ENCODE measurements around the gene MTIF3. TPM values are rescaled to one million over a fixed set of nuclear protein-coding genes. Genes with fewer than 3 reads are reported as not detected.

MTIF3 gene
- polyA plus RNA-seq, 2 donors: 54.9 to 62.1 TPM

- Histone ChIP-seq H3K4me3 (ENCODE audit: low read depth in 1 of 2, low read length in 2 of 2) (no peak overlapping the region), H3K27ac (ENCODE audit: low read depth in 2 of 2, low read length in 1 of 2) (no peak overlapping the region)
- WGBS, 2 donors: 68 to 77% methylated on average over 7 of the region's 7 CpGs
Observed at GRCh38 chr13:27482983-27483382, 32.6 kb upstream of the MTIF3 start.

GRCh38 chr13:27481766-27482165, 31.4 kb upstream of the MTIF3 start:
- Histone ChIP-seq H3K4me1 (ENCODE audit: control insufficient read depth in 2 of 2, insufficient read depth in 2 of 2, low read length in 1 of 2) (peaks cover 0 to 2% of the 10 kb centered on the region in 2 donors), H3K4me3 (ENCODE audit: low read depth in 1 of 2, low read length in 2 of 2) (no peak overlapping the region), H3K27me3 (ENCODE audit: control insufficient read depth in 1 of 2, insufficient read depth in 2 of 2, low read length in 2 of 2) (no peaks in the 10 kb centered on the region), H3K27ac (ENCODE audit: low read depth in 2 of 2, low read length in 1 of 2) (no peak overlapping the region), H3K36me3 (ENCODE audit: control insufficient read depth in 2 of 2, insufficient read depth in 2 of 2, low read length in 1 of 2) (no peaks in the 10 kb centered on the region), H3K9me3 (ENCODE audit: control insufficient read depth in 2 of 2, insufficient read depth in 1 of 2, low read depth in 1 of 2, low read length in 1 of 2) (peaks cover 3 to 4% of the 10 kb centered on the region in 2 donors)
- WGBS, 2 donors: 30% methylated on average over 11 of the region's 11 CpGs

More at GRCh38 chr13:27482983-27483382, 32.6 kb upstream of the MTIF3 start:
- no peaks in the 10 kb centered on the region for H3K36me3 ChIP-seq (ENCODE audit: control insufficient read depth in 2 of 2, insufficient read depth in 2 of 2, low read length in 1 of 2)
- H3K4me1 ChIP-seq (ENCODE audit: control insufficient read depth in 2 of 2, insufficient read depth in 2 of 2, low read length in 1 of 2): peaks cover 0 to under 1% of the 10 kb centered on the region in 2 donors
- peaks cover 3 to 4% of the 10 kb centered on the region in 2 donors for H3K9me3 ChIP-seq (ENCODE audit: control insufficient read depth in 2 of 2, insufficient read depth in 1 of 2, low read depth in 1 of 2, low read length in 1 of 2)
- H3K27me3 ChIP-seq (ENCODE audit: control insufficient read depth in 1 of 2, insufficient read depth in 2 of 2, low read length in 2 of 2): no peaks in the 10 kb centered on the region

DNA sequence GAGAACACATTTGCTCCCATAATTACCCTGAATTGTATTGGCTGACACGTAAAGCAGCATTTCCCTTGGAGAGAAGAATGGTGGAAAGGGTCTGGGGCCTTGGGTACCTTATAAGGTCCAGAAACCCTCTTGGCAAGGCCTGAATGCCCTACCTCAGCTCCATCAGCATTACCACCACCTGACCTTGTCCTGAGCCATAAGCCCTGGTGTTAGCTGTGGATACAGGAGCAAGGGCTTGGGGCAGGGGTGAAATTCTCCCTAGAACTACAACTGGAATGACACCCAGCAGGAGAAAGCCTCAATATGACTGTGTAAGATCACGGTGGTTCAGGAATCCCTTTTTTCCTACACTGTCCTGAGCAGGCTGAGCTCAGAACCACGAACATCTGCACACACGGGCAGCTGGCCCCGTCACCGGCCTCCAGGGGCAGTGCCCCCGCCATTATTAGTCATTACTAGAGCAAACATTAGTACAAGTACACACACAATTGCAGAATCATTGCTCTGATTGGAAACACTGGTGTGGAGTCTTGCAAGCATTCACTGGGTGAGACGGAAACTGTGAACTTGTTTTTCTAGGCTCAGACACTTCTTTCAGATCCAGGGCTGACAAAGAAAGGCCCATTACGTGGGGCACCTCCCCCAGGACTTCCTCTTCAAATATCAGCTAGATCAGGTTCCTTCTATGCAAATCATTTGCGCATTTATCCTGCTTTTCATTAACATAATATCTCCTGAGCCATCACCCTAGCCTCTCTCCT, 26.8 kb upstream of the MTIF3 start:
- Histone ChIP-seq H3K9me3 (ENCODE audit: control insufficient read depth in 2 of 2, insufficient read depth in 1 of 2, low read depth in 1 of 2, low read length in 1 of 2) (peaks cover 3% of the 10 kb centered on the region in 2 donors), H3K36me3 (ENCODE audit: control insufficient read depth in 2 of 2, insufficient read depth in 2 of 2, low read length in 1 of 2) (no peaks in the 10 kb centered on the region), H3K27ac (ENCODE audit: low read depth in 2 of 2, low read length in 1 of 2) (peak overlapping the region; percentile 69 to 82), H3K4me1 (ENCODE audit: control insufficient read depth in 2 of 2, insufficient read depth in 2 of 2, low read length in 1 of 2) (peaks cover 0 to 3% of the 10 kb centered on the region in 2 donors), H3K4me3 (ENCODE audit: low read depth in 1 of 2, low read length in 2 of 2) (no peak overlapping the region), H3K27me3 (ENCODE audit: control insufficient read depth in 1 of 2, insufficient read depth in 2 of 2, low read length in 2 of 2) (no peaks in the 10 kb centered on the region)
- 25 to 26% methylated on average over 10 of the region's 10 CpGs for WGBS, 2 donors

DNA sequence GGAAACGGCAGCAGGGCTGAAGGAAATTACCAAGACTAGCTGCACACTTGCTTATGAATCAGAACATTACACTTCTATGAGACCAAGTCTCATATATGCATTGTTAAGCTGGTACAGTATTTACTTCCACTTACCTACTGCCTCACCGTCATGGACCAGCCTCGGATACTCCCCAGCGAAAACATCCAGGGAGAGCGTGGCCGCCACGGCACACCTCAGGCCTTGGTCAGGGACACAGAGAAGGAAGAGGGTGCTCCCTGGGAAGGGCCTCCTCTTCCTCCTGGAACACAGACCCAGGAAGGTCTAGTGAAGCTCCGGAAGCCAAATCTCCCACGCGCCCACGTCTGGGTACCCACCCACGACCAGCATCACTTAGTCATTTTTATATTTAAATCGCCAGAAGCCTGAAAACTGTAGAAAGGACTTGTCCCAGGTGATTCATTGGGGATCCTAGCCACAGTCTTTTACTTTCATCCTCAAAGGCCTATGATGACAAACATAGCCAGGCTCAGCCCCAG, 24.4 kb upstream of the MTIF3 start:
- Histone ChIP-seq H3K4me1 (ENCODE audit: control insufficient read depth in 2 of 2, insufficient read depth in 2 of 2, low read length in 1 of 2) (peaks cover 0 to 3% of the 10 kb centered on the region in 2 donors), H3K36me3 (ENCODE audit: control insufficient read depth in 2 of 2, insufficient read depth in 2 of 2, low read length in 1 of 2) (no peaks in the 10 kb centered on the region), H3K27me3 (ENCODE audit: control insufficient read depth in 1 of 2, insufficient read depth in 2 of 2, low read length in 2 of 2) (no peaks in the 10 kb centered on the region), H3K9me3 (ENCODE audit: control insufficient read depth in 2 of 2, insufficient read depth in 1 of 2, low read depth in 1 of 2, low read length in 1 of 2) (no peaks in the 10 kb centered on the region), H3K4me3 (ENCODE audit: low read depth in 1 of 2, low read length in 2 of 2) (no peak overlapping the region), H3K27ac (ENCODE audit: low read depth in 2 of 2, low read length in 1 of 2) (no peak overlapping the region)
- WGBS, 2 donors: 86 to 93% methylated on average over 13 of the region's 13 CpGs

GRCh38 chr13:27472941-27473340, 22.6 kb upstream of the MTIF3 start:
- 81 to 86% methylated on average over 3 of the region's 3 CpGs for WGBS, 2 donors
- Histone ChIP-seq H3K4me1 (ENCODE audit: control insufficient read depth in 2 of 2, insufficient read depth in 2 of 2, low read length in 1 of 2) (peaks cover 0 to 2% of the 10 kb centered on the region in 2 donors), H3K27ac (ENCODE audit: low read depth in 2 of 2, low read length in 1 of 2) (no peak overlapping the region), H3K9me3 (ENCODE audit: control insufficient read depth in 2 of 2, insufficient read depth in 1 of 2, low read depth in 1 of 2, low read length in 1 of 2) (no peaks in the 10 kb centered on the region), H3K4me3 (ENCODE audit: low read depth in 1 of 2, low read length in 2 of 2) (no peak overlapping the region), H3K36me3 (ENCODE audit: control insufficient read depth in 2 of 2, insufficient read depth in 2 of 2, low read length in 1 of 2) (no peaks in the 10 kb centered on the region), H3K27me3 (ENCODE audit: control insufficient read depth in 1 of 2, insufficient read depth in 2 of 2, low read length in 2 of 2) (no peaks in the 10 kb centered on the region)

DNA sequence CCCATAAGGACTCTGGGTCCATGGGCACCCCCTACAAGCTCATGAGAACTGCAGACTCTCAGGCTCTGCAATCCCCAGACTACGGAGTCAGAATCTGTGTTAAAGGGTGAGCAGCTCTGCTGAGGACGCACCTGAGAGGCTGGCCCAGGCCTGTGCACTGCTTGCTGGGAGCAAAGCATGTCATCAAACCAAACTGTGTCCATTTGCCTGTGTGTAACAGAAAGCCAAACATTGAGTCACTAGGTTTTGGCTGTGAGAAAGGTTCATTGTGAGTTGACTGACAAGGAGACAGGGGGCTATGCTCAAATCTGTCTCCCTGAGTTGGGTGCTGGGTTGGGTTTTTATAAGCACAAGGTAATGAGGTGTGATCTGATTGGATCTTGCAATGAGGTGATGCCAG, 22.1 kb upstream of the MTIF3 start:
- H3K4me3 ChIP-seq (ENCODE audit: low read depth in 1 of 2, low read length in 2 of 2): no peak overlapping the region
- no peaks in the 10 kb centered on the region for H3K36me3 ChIP-seq (ENCODE audit: control insufficient read depth in 2 of 2, insufficient read depth in 2 of 2, low read length in 1 of 2)
- H3K9me3 ChIP-seq (ENCODE audit: control insufficient read depth in 2 of 2, insufficient read depth in 1 of 2, low read depth in 1 of 2, low read length in 1 of 2): no peaks in the 10 kb centered on the region
- no peaks in the 10 kb centered on the region for H3K27me3 ChIP-seq (ENCODE audit: control insufficient read depth in 1 of 2, insufficient read depth in 2 of 2, low read length in 2 of 2)
- peaks cover 0 to 1% of the 10 kb centered on the region in 2 donors for H3K4me1 ChIP-seq (ENCODE audit: control insufficient read depth in 2 of 2, insufficient read depth in 2 of 2, low read length in 1 of 2)
- no peak overlapping the region for H3K27ac ChIP-seq (ENCODE audit: low read depth in 2 of 2, low read length in 1 of 2)
- 84% methylated on average over 2 of the region's 2 CpGs for WGBS, 2 donors

- Histone ChIP-seq H3K27me3 (ENCODE audit: control insufficient read depth in 1 of 2, insufficient read depth in 2 of 2, low read length in 2 of 2) (no peaks in the 10 kb centered on the region), H3K27ac (ENCODE audit: low read depth in 2 of 2, low read length in 1 of 2) (no peak overlapping the region), H3K4me3 (ENCODE audit: low read depth in 1 of 2, low read length in 2 of 2) (no peak overlapping the region), H3K36me3 (ENCODE audit: control insufficient read depth in 2 of 2, insufficient read depth in 2 of 2, low read length in 1 of 2) (no peaks in the 10 kb centered on the region), H3K4me1 (ENCODE audit: control insufficient read depth in 2 of 2, insufficient read depth in 2 of 2, low read length in 1 of 2) (peaks cover 0 to 1% of the 10 kb centered on the region in 2 donors), H3K9me3 (ENCODE audit: control insufficient read depth in 2 of 2, insufficient read depth in 1 of 2, low read depth in 1 of 2, low read length in 1 of 2) (no peaks in the 10 kb centered on the region)
- 68 to 82% methylated on average over 5 of the region's 5 CpGs for WGBS, 2 donors
Observed at GRCh38 chr13:27470075-27470820, 19.9 kb upstream of the MTIF3 start.

- WGBS, 2 donors: 37% methylated on average over 3 of the region's 3 CpGs
- H3K27ac ChIP-seq (ENCODE audit: low read depth in 2 of 2, low read length in 1 of 2): no peak overlapping the region
- no peaks in the 10 kb centered on the region for H3K27me3 ChIP-seq (ENCODE audit: control insufficient read depth in 1 of 2, insufficient read depth in 2 of 2, low read length in 2 of 2)
- H3K4me3 ChIP-seq (ENCODE audit: low read depth in 1 of 2, low read length in 2 of 2): no peak overlapping the region
- no peaks in the 10 kb centered on the region for H3K36me3 ChIP-seq (ENCODE audit: control insufficient read depth in 2 of 2, insufficient read depth in 2 of 2, low read length in 1 of 2)
- no peaks in the 10 kb centered on the region for H3K4me1 ChIP-seq (ENCODE audit: control insufficient read depth in 2 of 2, insufficient read depth in 2 of 2, low read length in 1 of 2)
- no peaks in the 10 kb centered on the region for H3K9me3 ChIP-seq (ENCODE audit: control insufficient read depth in 2 of 2, insufficient read depth in 1 of 2, low read depth in 1 of 2, low read length in 1 of 2)
Observed at GRCh38 chr13:27466513-27466912, 16.1 kb upstream of the MTIF3 start.

- H3K4me1 ChIP-seq (ENCODE audit: control insufficient read depth in 2 of 2, insufficient read depth in 2 of 2, low read length in 1 of 2): no peaks in the 10 kb centered on the region
- H3K9me3 ChIP-seq (ENCODE audit: control insufficient read depth in 2 of 2, insufficient read depth in 1 of 2, low read depth in 1 of 2, low read length in 1 of 2): no peaks in the 10 kb centered on the region
- 73 to 76% methylated on average over 5 of the region's 5 CpGs for WGBS, 2 donors
- H3K27me3 ChIP-seq (ENCODE audit: control insufficient read depth in 1 of 2, insufficient read depth in 2 of 2, low read length in 2 of 2): no peaks in the 10 kb centered on the region
- no peak overlapping the region for H3K27ac ChIP-seq (ENCODE audit: low read depth in 2 of 2, low read length in 1 of 2)
- no peak overlapping the region for H3K4me3 ChIP-seq (ENCODE audit: low read depth in 1 of 2, low read length in 2 of 2)
- H3K36me3 ChIP-seq (ENCODE audit: control insufficient read depth in 2 of 2, insufficient read depth in 2 of 2, low read length in 1 of 2): no peaks in the 10 kb centered on the region
Observed at GRCh38 chr13:27465611-27466010, 15.2 kb upstream of the MTIF3 start.
